Fibroblast of skin of back (primary cell): ENCODE measurements around the gene IGDCC3.

ENCODE experiments used
- DNase-seq: peaks from one replicate; pipeline ENCODE4 v3.0.0-alpha.2; 2013

IGDCC3 gene

GRCh38 chr15:65286704-65287519 is 90.9 kb downstream of the IGDCC3 start, which contains the start of gene PARP16:
TSS of gene PARP16 (minus strand) at chr15:65286883. CDS start at chr15:65286426, 457 bp downstream.
- peak; percentile 85 for DNase-seq

GRCh38 chr15:65286069-65286703 is 91.6 kb downstream of the IGDCC3 start:
- DNase-seq, result no peak

- DNase-seq, result peak; percentile 36
Observed at GRCh38 chr15:65285291-65286068, 92.3 kb downstream of the IGDCC3 start.

- no peak for DNase-seq
Observed at GRCh38 chr15:65278480-65278879, 99.3 kb downstream of the IGDCC3 start.
